Stomach (tissue), 4 donors: ENCODE results near the gene WIPI1.

Experiments
- CTCF ChIP-seq, 7 experiments: fragments of 450-650 bp in 4 of 7; fragments of 200-600 bp in 3 of 7; sonication (generic) in 3 of 7; IDR thresholded peaks; one replicate each; pipeline ENCODE4 v1.5.1; 2016 to 2019; ENCODE audit warnings: antibody characterized with exemption in 7 of 7, control low read depth in 2 of 7, mild to moderate bottlenecking in 1 of 7
- POLR2A ChIP-seq, 4 donors: fragments of 450-650 bp; IDR thresholded peaks; one replicate each; pipeline ENCODE4 v1.6.1; 2016; ENCODE audit warnings: antibody characterized with exemption in 4 of 4, control low read depth in 2 of 4, mild to moderate bottlenecking in 1 of 4, moderate library complexity in 1 of 4
- POLR2AphosphoS5 ChIP-seq, 3 donors: sonication (generic); formaldehyde crosslinking; IDR thresholded peaks; one replicate each; pipeline ENCODE4 v1.6.1; 2016; ENCODE audit warnings: antibody characterized with exemption in 3 of 3

GRCh38 chr17:68378268-68379176, 78.8 kb downstream of the WIPI1 start:
- TF ChIP-seq CTCF (IDR thresholded peaks at IDR 0.05) (no peak), POLR2AphosphoS5 (IDR thresholded peaks at IDR 0.05) (peak; percentile 56 to 81 (median 66)), POLR2A (IDR thresholded peaks at IDR 0.05) (no peak)
